ENCODE data around the gene SCNN1B.

SCNN1B gene

GRCh38 chr16:23367988-23368387 lies 65.9 kb downstream of the SCNN1B start:
- Histone ChIP-seq H3K4me3 (replicated peaks; ENCODE audit: insufficient read depth, low read length) (no peak overlapping the region), H3K27me3 (ENCODE audit: insufficient read depth, poor library complexity, severe bottlenecking) (no peaks in the 10 kb centered on the region), H3K27ac (replicated peaks) (no peak overlapping the region)
- TF ChIP-seq CTCF (IDR thresholded peaks at IDR 0.05; ENCODE audit: insufficient read depth, low read length): no peak
- TF ChIP-seq POLR2AphosphoS5 (IDR thresholded peaks at IDR 0.05; ENCODE audit: low read depth): no peak
- TF ChIP-seq GABPA (IDR thresholded peaks at IDR 0.05; ENCODE audit: low read depth): no peak
- TF ChIP-seq REST (IDR thresholded peaks at IDR 0.05; ENCODE audit: insufficient replicate concordance, low read depth): no peak
- no peak for TF ChIP-seq SPI1 (IDR thresholded peaks at IDR 0.05; ENCODE audit: borderline replicate concordance, low read depth)
- no peak for DNase-seq (ENCODE audit: low read depth in 1 of 2, low spot score in 1 of 2)

- no peak for TF ChIP-seq CTCF (IDR thresholded peaks at IDR 0.05; ENCODE audit: insufficient read depth, low read length)
- TF ChIP-seq SPI1 (IDR thresholded peaks at IDR 0.05; ENCODE audit: borderline replicate concordance, low read depth): no peak
- TF ChIP-seq GABPA (IDR thresholded peaks at IDR 0.05; ENCODE audit: low read depth): no peak
- TF ChIP-seq REST (IDR thresholded peaks at IDR 0.05; ENCODE audit: insufficient replicate concordance, low read depth): no peak
- no peak for TF ChIP-seq POLR2AphosphoS5 (IDR thresholded peaks at IDR 0.05; ENCODE audit: low read depth)
- H3K27ac ChIP-seq (replicated peaks): no peak overlapping the region
- H3K27me3 ChIP-seq (ENCODE audit: insufficient read depth, poor library complexity, severe bottlenecking): no peaks in the 10 kb centered on the region
Measured at GRCh38 chr16:23368469-23368868, 66.4 kb downstream of the SCNN1B start.

GRCh38 chr16:23369416-23369815 lies 67.3 kb downstream of the SCNN1B start:
- Histone ChIP-seq H3K27me3 (ENCODE audit: insufficient read depth, poor library complexity, severe bottlenecking) (no peaks in the 10 kb centered on the region), H3K27ac (replicated peaks) (no peak overlapping the region), H3K4me3 (replicated peaks; ENCODE audit: insufficient read depth, low read length) (no peak overlapping the region)
- no peak for TF ChIP-seq SPI1 (IDR thresholded peaks at IDR 0.05; ENCODE audit: borderline replicate concordance, low read depth)
- no peak for TF ChIP-seq POLR2AphosphoS5 (IDR thresholded peaks at IDR 0.05; ENCODE audit: low read depth)
- no peak for TF ChIP-seq REST (IDR thresholded peaks at IDR 0.05; ENCODE audit: insufficient replicate concordance, low read depth)
- no peak for TF ChIP-seq GABPA (IDR thresholded peaks at IDR 0.05; ENCODE audit: low read depth)
- TF ChIP-seq CTCF (IDR thresholded peaks at IDR 0.05; ENCODE audit: insufficient read depth, low read length): no peak
- DNase-seq (ENCODE audit: low read depth in 1 of 2, low spot score in 1 of 2): no peak

More at GRCh38 chr16:23368469-23368868, 66.4 kb downstream of the SCNN1B start:
- no peak overlapping the region for H3K4me3 ChIP-seq (replicated peaks; ENCODE audit: insufficient read depth, low read length)
- DNase-seq (ENCODE audit: low read depth in 1 of 2, low spot score in 1 of 2): no peak
